Renal pelvis (tissue), 4 donors: ENCODE measurements around the gene PTMA. TPM values are rescaled to one million over a fixed set of nuclear protein-coding genes. Genes with fewer than 3 reads are reported as not detected.

Source experiments
- DNase-seq: peaks from one replicate; pipeline ENCODE4 v3.0.0-alpha.2; 2013
- polyA plus RNA-seq, 3 donors: library from polyadenylated mRNA; unstranded; fragments of 120-200 nt; gene quantifications; one replicate each; pipeline ENCODE4 v1.2.1, GENCODE V29; 2013; ENCODE audit not compliant: insufficient read length in 3 of 3

The PTMA gene
- polyA plus RNA-seq, 3 donors = 1,989 to 2,420 (median 2,020) TPM

DNA sequence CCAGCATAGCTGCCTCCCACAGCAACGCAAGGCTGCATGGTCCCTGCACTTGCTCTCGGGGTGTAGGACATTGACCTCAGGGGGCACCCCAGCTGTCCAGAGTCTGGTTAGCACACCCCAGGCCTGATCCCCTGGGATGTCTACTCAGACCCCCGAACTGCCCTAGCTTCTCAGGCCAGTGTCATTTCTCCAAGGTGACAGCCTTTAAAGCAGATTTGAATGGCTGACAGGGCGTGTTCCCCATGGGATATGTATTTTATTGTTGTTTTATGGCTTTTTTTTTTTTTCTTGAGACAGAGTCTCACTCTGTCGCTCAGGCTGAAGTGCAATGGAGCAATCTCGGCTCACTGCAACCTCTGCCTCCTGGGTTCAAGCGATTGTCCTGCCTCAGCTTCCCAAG lies 40.8 kb upstream of the PTMA start:
- no peak for DNase-seq

DNA sequence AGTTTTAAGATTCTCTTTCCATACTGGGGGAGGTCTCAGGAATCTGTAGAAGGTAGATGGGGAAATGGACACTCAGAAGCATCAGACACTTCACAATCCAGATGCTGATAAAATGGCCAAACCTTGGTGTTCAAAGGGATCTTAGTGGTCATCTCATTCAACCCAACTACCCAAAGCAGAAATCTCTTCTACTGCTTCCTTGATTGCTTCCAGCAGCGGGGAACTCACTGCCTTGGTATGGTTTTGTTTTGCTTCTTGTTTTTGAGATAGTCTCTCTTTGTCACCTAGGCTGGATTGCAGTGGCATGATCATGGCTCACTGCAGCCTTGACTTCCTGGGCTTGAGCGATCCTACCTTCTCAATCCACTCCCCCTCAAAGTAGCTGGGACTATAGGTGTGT lies 39.3 kb upstream of the PTMA start:
- DNase-seq = no peak

GRCh38 chr2:231671270-231672050 lies 36.9 kb upstream of the PTMA start:
- DNase-seq = no peak

DNA sequence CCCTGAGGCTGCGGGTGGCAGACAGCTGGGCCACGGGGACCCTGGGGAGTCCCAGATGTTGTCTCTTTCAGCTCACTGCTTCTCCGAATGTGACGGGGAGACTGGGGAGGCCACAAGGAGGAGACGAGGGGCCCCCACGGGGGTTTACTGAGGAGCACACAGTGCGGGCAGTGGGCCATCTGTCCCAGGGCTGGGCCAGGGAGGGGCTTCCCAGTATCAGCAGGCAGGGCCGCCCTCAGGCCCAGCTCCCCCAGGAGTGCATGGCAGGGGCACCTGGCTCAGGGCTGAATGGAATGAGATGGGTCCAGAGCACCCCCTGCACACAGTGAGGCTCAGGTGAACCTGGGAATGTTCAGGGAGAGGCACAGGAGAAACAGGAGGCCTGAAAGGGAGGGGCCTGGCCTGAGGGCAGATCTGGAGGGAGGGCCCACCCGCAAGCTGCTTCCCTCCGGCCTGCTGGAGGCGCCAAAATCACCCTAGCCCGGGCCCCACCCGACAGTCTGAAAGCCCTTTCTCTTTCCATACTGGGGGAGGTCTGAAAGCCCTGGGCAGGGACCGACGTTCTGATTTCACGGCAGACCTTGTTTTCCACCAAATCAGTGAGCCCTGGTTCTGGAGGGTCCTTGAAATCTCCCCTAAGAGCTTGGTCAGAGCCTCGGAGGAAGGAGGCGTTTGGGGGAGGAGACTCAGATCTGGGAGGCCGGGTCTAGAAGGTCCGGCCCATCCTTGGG lies 35.5 kb upstream of the PTMA start:
- DNase-seq = no peak

GRCh38 chr2:231673348-231673770 lies 35.0 kb upstream of the PTMA start:
- no peak for DNase-seq

DNA sequence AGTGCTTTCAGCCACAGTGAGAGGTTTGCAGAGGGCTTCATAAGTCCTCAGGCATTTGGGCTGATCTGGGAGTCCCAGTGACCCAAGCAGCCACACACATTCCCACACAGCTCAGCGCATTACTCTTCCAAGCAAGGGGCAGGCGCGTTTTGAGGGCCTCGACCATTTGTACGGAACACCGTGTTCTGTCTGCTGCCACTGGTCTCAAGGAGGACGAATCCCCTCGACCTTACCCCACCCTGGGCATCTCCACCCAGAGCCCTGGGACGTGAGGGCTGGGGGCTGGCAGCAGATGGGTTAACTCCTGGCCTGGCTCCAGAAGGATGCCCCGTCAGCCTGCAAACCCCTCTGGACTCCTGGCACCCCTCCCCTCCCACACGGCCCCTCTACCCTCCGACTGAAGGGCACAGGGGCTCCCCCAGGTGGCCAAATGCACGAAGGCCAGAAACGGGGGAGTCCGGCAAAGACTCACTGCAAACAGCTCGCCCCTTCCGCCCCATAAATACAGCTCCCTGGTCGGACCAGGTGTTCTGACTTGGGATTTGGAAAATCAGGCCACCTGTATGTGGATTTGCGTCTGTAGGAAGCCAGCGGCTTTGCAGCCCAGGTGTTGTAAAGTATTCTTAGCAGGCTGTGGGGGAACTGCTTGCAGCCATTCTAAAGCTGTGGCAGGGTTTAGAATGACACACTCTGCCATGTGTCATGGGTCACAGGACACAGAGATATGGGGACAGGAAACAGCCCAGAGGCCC lies 33.6 kb upstream of the PTMA start:
- peak; percentile 77 for DNase-seq

- DNase-seq = no peak
Measured at GRCh38 chr2:231676243-231676642, 32.1 kb upstream of the PTMA start.

- DNase-seq = peak; percentile 88
Measured at GRCh38 chr2:231677632-231678104, 30.7 kb upstream of the PTMA start.

DNA sequence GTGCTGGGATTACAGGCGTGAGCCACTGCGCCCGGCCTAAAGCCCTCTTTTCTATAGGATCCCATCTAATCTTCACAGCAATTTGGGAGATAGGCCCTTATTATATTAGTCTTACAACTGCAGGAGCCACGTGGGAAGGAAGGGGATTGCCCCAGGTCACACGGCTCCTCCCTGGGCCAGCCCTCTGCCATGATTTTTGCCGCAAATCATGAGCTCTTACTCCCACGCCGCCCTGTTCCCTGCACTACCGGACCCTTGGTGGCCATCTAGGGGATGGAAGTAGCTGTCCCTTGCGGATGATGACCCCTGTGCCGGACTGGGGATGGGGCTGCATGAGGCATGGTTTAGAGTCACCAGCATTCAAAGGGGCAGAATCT lies 28.4 kb upstream of the PTMA start:
- DNase-seq = no peak

DNA sequence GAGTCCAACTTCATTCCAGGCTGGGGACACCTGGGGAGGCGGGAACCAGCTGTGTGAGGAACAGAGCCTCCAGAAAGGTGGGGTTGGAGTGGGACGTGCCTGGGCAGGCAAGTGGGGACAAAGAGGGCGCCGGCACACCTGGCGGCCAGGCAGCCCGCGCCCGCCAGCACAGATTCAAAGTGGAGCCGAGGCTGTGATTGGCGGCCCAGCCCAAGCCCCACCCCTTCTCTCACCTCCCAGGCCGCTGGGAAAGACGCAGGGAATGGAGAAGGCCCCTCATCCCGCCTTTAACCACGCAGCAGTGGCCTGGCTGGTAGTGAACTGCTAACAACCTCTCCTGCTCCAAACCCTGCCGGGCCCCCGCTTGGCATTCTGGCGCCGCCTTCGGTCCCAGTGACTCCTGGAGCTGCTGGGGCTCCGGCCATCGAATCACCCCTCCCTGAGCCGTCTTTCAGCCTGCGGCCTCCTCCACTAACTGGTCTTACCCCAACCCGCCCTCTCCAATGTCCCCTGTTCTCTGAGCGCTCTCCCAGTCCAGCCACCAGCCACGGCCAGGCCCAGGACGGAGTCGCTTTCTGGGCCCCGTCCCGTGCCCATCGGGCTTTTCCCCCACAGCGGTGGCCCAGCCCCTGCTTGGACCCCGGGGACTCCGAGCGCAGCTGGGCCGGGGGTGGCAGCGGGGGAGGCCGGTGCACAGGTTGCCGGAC lies 27.9 kb upstream of the PTMA start:
- no peak for DNase-seq

DNA sequence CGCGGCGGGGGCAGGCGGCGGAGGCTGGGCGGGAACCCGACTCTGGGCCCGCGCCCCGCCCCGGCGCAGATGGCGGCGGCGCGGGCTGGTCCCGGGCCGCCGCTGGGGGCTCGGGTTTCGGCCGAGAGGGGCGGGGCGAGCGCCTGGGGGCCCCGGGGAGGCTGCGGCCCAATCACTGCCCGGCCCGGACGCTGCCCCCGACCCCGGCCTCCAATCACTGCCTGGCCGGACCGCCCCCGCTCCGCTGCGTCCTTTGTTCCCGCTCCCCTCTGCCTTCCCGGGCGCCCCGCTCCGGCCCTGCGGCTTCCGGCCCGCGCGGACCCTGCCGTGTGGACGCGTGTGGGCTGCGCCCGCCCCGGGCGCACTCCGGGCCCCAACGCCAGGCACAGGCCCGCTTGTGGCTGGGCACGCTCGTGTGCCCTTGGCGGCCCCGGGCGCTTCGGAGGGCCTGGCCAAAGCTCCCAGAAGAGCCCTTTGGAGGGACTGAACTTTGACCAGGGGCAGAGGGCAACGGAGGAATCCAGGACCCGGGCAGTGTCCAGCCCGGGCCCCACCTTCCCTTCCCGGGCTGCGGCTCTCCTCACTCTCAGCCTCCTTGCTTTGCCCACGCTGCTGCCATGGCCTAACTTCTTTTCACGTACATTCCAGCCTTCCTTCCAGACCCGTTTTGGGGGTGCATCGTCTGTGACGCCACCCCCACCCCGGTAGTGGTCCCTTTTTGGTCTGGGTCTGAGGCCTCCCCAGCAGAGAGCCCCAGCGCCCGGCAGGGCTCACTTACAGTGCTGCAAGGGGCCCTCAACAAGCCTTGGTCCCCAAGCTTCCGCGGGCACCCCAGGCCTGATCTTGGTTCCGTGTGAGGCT lies 27.1 kb upstream of the PTMA start:
- DNase-seq = peak; percentile 91

DNA sequence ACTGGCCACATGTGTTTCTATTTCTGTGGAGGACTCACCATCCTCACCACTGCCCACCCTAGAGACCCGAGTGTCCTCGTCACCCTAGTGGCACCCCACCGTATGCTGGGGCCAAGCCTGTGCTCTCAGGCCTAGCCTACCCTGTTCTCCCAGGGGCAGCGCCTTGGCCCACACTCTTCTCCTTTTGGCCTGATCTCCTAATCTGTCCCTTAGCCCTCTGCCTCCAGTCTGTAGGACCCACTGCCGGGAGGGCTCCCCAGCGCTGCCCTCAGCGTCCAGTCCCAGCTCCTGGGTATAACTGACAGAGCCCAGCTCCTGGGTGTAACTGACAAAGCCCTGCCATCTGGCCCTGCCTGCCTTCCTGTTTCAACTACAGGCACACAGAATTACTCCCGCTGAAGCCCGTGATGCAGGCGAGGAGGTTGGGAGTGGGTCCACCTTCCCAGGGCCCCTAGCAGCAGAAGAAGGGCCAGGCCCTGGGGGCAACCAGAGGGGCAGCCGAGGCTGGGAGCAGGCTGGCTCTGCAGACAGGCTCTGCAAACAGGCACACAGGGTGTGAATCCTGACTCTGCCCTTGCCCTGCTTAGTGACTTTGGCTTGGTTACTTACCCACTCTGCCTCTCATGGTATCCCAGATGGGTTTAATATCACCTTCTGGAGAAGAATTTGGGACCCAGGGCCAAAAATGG lies 25.6 kb upstream of the PTMA start:
- DNase-seq = no peak

GRCh38 chr2:231683292-231684235 lies 24.8 kb upstream of the PTMA start:
- no peak for DNase-seq

DNA sequence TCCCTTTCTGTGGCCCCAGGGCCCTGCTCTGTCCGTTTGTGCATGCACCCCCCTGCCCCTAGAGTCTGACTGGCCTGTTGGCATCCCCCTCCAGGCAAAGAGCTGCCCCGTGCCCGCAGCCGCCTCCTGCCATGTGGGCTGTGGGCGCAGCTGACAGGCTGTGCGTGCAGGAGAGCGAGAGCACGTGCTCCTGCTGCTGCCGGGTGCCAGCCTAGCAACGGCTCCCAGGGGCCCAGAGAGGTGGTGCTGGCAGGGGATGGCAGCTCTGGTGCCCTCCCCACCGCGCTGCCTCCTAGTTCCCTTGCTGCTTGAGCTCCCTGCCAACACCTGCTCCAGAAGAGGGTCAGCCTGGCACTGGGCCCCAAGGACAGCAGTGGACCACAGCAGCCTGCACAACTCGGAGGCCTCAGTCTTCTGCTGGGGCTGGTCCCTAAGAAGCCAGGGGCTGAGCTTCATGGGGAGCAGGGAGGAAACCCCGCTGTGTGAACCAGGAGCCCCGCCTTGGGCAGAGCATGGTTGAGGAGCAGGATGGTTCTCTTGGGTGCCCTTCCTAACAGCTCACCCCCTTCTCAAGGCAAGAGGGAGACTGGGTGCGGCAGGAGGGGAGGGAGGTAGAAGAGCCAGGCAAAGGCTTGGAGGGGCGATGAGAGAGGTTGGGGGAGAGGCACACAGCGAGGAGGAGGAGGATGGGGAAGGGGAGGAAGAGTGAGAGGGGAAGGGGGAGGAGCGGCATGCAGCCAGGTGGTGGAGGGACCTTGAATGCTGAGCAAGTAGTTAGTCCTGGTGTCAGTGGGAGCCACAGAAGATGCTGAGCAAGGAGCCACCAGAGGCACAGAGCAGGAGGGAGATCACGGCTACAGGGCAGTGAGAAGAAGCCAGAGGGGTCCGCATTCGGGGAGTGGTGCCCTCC lies 23.8 kb upstream of the PTMA start:
- DNase-seq = no peak

GRCh38 chr2:231685349-231686191 lies 22.8 kb upstream of the PTMA start:
- no peak for DNase-seq

DNA sequence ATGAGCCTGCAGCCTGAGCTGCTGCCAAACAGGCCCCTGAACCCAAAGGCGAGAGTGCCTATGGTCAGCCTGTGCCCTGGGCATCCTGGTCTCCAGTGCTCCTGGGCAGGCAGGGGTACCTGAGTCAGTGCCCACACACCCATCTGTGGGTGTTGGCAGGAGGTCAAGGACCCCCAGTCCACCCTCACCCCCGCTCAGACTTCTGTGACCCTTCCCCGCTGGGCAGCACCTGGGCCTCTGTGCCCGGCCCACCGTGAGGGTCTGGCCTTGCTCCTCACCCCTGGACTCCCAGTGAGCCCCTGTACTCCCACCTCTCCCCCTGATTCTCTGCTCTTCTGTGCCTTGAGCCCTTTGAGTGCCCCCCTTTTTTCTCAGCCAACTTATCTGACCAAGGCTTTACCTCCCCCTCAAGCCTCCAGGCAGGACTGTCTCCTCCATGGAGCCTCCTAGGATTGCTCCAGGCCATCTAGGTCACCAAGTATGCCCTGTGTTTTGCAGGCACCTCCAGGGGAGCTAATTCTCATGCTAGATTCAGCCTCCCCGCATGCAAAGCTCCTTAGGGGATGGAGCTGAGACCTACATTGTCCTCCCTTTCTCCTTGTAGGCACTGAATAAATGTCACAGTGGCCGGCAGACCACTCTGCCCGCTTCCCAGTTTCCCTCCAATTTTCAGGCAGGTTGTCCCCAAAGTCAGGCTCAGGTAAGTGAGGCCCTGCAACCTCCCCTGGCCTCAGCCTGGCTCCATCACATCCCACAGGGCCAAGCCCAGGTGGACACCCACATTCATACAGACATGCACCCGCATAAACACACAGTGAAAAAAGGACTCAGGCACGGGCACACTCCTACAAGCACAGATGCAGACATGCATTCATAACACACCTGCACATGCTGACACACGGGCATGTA lies 21.9 kb upstream of the PTMA start:
- DNase-seq = no peak
